ENCODE results near the gene UBE4B.

- TF ChIP-seq HDAC1 (IDR thresholded peaks at IDR 0.05) (no peak), ZNF707 (CRISPR knock-in tag; conservative IDR thresholded peaks at IDR 0.05) (no peak), EGR1 (conservative IDR thresholded peaks at IDR 0.05) (no peak), ZNF589 (CRISPR knock-in tag; IDR thresholded peaks at IDR 0.05; ENCODE audit: low read depth) (no peak)
These were observed 127.4 kb downstream of the UBE4B start for GRCh38 chr1:10160173-10160572.

All from K562 (cell line).